ENCODE results near the gene XYLT1. TPM values are rescaled to one million over a fixed set of nuclear protein-coding genes. Genes with fewer than 3 reads are reported as not detected.

Gene XYLT1
- total and polyA plus RNA-seq, 10 of the 15 experiments (the other 5 are each of a cell fraction or from before 2014, with no cell fraction given): 0.88 to 14.8 (median 5.8) TPM

- no peak overlapping the region for H3K27ac ChIP-seq (ENCODE audit: control insufficient read depth, insufficient read depth)
- POLR2A ChIA-PET: no interaction called here
- H4K20me1 ChIP-seq (ENCODE audit: control insufficient read depth, insufficient read depth): no peaks in the 10 kb centered on the region
- RAD21 ChIA-PET (ENCODE audit: unreplicated experiment): interaction anchor here (1.0 kb wide), 1 partner anchor 15 kb away, joined by 3 read pairs; no protein-coding TSS in a partner anchor
- H3K9me3 ChIP-seq (replicated peaks; ENCODE audit: control insufficient read depth, insufficient read depth, low read length): no peaks in the 10 kb centered on the region
- CTCF ChIA-PET: interaction anchor here (1.1 to 1.5 kb wide), 4 partner anchors 15 to 159 kb away, joined by 3 to 5 read pairs (median 4); no protein-coding TSS in a partner anchor
- BruUV-seq (replicated peaks): no TSS peak
- H3K27me3 ChIP-seq (replicated peaks in 1 of 2; ENCODE audit: control insufficient read depth in 2 of 2, insufficient read depth in 2 of 2, low read length in 1 of 2): no peaks in the 10 kb centered on the region
- intact Hi-C loops (cut with micrococcal nuclease; ENCODE audit: unreplicated experiment) (no loop called here), in situ Hi-C loops (cut with MboI) (no loop called here)
- SMC1A ChIA-PET (ENCODE audit: uncharacterized antibody, unreplicated experiment): interaction anchor here (0.8 to 3.1 kb wide), 6 partner anchors 14 to 309 kb away, joined by 3 to 12 read pairs (median 4); no protein-coding TSS in a partner anchor
- no peak overlapping the region for H2AFZ ChIP-seq (ENCODE audit: control insufficient read depth, low read depth, low read length)
- H3K79me2 ChIP-seq (ENCODE audit: control insufficient read depth, insufficient read depth, low read length): no peaks in the 10 kb centered on the region
- H3K4me3 ChIP-seq: no peak overlapping the region
- no peak overlapping the region for H3K4me2 ChIP-seq (ENCODE audit: control insufficient read depth, insufficient read depth)
- ATAC-seq (no peak), DNase-seq (ENCODE audit: low read depth, low spot score) (no peak), FAIRE-seq (no peak)
- no peak overlapping the region for H3K9ac ChIP-seq (ENCODE audit: control insufficient read depth, insufficient read depth, low read length)
- H3K36me3 ChIP-seq (ENCODE audit: control insufficient read depth in 2 of 2, insufficient read depth in 2 of 2, low read length in 1 of 2): peaks cover 0 to 4% of the 10 kb centered on the region in 2 experiments; a peak in 1 of 4 replicates
- 32% methylated on average over 1 of the region's 1 CpG for WGBS (ENCODE audit: insufficient coverage, insufficient replicate concordance, low lambda C conversion rate, missing lambda C conversion rate)
- 0 out of 2 replicates have a peak, but pooled peaks cover 3% of the 10 kb centered on the region for H3K4me1 ChIP-seq (ENCODE audit: control insufficient read depth, insufficient read depth, low read length)
- TF ChIP-seq MAX (IDR thresholded peaks at IDR 0.05; ENCODE audit: low read depth, low read length) (no peak), PRDM15 (CRISPR knock-in tag; IDR thresholded peaks at IDR 0.05) (no peak), CHD1 (IDR thresholded peaks at IDR 0.05; ENCODE audit: low read depth, low read length) (no peak), ZBTB11 (CRISPR knock-in tag; IDR thresholded peaks at IDR 0.05) (no peak), SMC3 (IDR thresholded peaks at IDR 0.05; ENCODE audit: borderline replicate concordance, low read length) (no peak), PAX5 (IDR thresholded peaks at IDR 0.05; ENCODE audit: borderline replicate concordance, low read depth, low read length) (no peak), IRF4 (IDR thresholded peaks at IDR 0.05; ENCODE audit: low read depth, low read length) (no peak), MYB (IDR thresholded peaks at IDR 0.05; ENCODE audit: borderline replicate concordance, low read depth, low read length) (no peak), TBL1XR1 (IDR thresholded peaks at IDR 0.05; ENCODE audit: low read depth, low read length) (no peak), RELA (IDR thresholded peaks at IDR 0.05; ENCODE audit: borderline replicate concordance, partially characterized antibody) (no peak), STAT3 (IDR thresholded peaks at IDR 0.05; ENCODE audit: low read depth, low read length) (no peak), E4F1 (IDR thresholded peaks at IDR 0.05; ENCODE audit: borderline replicate concordance, partially characterized antibody) (no peak), JUND (IDR thresholded peaks at IDR 0.05; ENCODE audit: low read depth, low read length) (no peak), BHLHE40 (IDR thresholded peaks at IDR 0.05; ENCODE audit: borderline replicate concordance in 1 of 2, low read depth in 2 of 2, low read length in 1 of 2) (no peak), HCFC1 (IDR thresholded peaks at IDR 0.05; ENCODE audit: low read length) (no peak)
These were observed 314.8 kb downstream of the XYLT1 start for GRCh38 chr16:17155936-17156335.

Data from GM12878 (cell line).